H9 (cell line): Measurements from ENCODE around the gene FTO. TPM values are rescaled to one million over a fixed set of nuclear protein-coding genes. Genes with fewer than 3 reads are reported as not detected.

ENCODE experiments used
- DNase-seq: peaks from one replicate; pipeline ENCODE4 v3.0.0-alpha.2; 2017
- H2AFZ ChIP-seq: one replicate; pipeline ENCODE4 v1.6.1; 2013; ENCODE audit warnings: mild to moderate bottlenecking, low read length, control low read depth, moderate library complexity
- H2AK5ac ChIP-seq: 2 replicates; pipeline ENCODE4 v1.6.1; 2013; ENCODE audit warnings: low read length, control low read depth, mixed read lengths; ENCODE audit not compliant: insufficient read length
- H2BK120ac ChIP-seq: one replicate; pipeline ENCODE4 v1.6.1; 2013; ENCODE audit warnings: low read depth, mild to moderate bottlenecking, low read length, control low read depth, inconsistent platforms; ENCODE audit not compliant: poor library complexity, severe bottlenecking
- H2BK12ac ChIP-seq: 2 replicates; pipeline ENCODE4 v1.6.1; 2013; ENCODE audit warnings: low read length, control low read depth, mixed read lengths, low read depth; ENCODE audit not compliant: insufficient read length
- H2BK15ac ChIP-seq: 2 replicates; pipeline ENCODE4 v1.6.1; 2013; ENCODE audit warnings: low read depth, low read length, control low read depth
- H2BK20ac ChIP-seq: one replicate; pipeline ENCODE4 v1.6.1; 2013; ENCODE audit warnings: low read depth, mild to moderate bottlenecking, low read length, control low read depth, inconsistent platforms; ENCODE audit not compliant: poor library complexity, severe bottlenecking
- H2BK5ac ChIP-seq: 2 replicates; pipeline ENCODE4 v1.6.1; 2013; ENCODE audit warnings: low read length, control low read depth, mixed read lengths; ENCODE audit not compliant: insufficient read length
- H3K14ac ChIP-seq: 2 replicates; pipeline ENCODE4 v1.6.1; 2013; ENCODE audit warnings: low read length, control low read depth; ENCODE audit not compliant: insufficient read depth
- H3K18ac ChIP-seq: 2 replicates; pipeline ENCODE4 v1.6.1; 2013; ENCODE audit warnings: low read depth, mild to moderate bottlenecking, mixed read lengths, low read length, control low read depth; ENCODE audit not compliant: insufficient read length
- H3K23ac ChIP-seq: 2 replicates; pipeline ENCODE4 v1.6.1; 2013; ENCODE audit warnings: low read length, control low read depth, mixed read lengths, low read depth; ENCODE audit not compliant: insufficient read length
- H3K23me2 ChIP-seq: 2 replicates; pipeline ENCODE4 v1.6.1; 2013; ENCODE audit warnings: low read depth, mild to moderate bottlenecking, mixed read lengths, low read length, control low read depth; ENCODE audit not compliant: insufficient read length, poor library complexity, severe bottlenecking
- H3K27ac ChIP-seq: 2 replicates; pipeline ENCODE4 v1.5.1; 2013; ENCODE audit warnings: low read length, control low read depth, mixed read lengths, low read depth; ENCODE audit not compliant: insufficient read length
- H3K27me3 ChIP-seq: 2 replicates; pipeline ENCODE4 v1.6.1; 2013; ENCODE audit warnings: low read length, control low read depth, inconsistent platforms; ENCODE audit not compliant: insufficient read depth
- H3K4ac ChIP-seq: 2 replicates; pipeline ENCODE4 v1.6.1; 2013; ENCODE audit warnings: low read depth, mild to moderate bottlenecking, control low read depth, inconsistent platforms, low read length, moderate library complexity
- H3K4me1 ChIP-seq: 2 replicates; pipeline ENCODE4 v1.6.1; 2013; ENCODE audit warnings: low read length, control low read depth, inconsistent platforms; ENCODE audit not compliant: insufficient read depth
- H3K4me2 ChIP-seq: 2 replicates; pipeline ENCODE4 v1.6.1; 2013; ENCODE audit warnings: low read length, control low read depth, mixed read lengths; ENCODE audit not compliant: insufficient read length, insufficient read depth
- H3K56ac ChIP-seq: 2 replicates; pipeline ENCODE4 v1.6.1; 2013; ENCODE audit warnings: low read depth, mild to moderate bottlenecking, mixed read lengths, low read length, control low read depth; ENCODE audit not compliant: insufficient read length
- H3K79me1 ChIP-seq: 2 replicates; pipeline ENCODE4 v1.6.1; 2013; ENCODE audit warnings: low read depth, mild to moderate bottlenecking, moderate library complexity, low read length, control low read depth, inconsistent platforms; ENCODE audit not compliant: insufficient read depth, poor library complexity, severe bottlenecking
- H3K79me2 ChIP-seq: 2 replicates; pipeline ENCODE4 v1.6.1; 2013; ENCODE audit warnings: low read length, control low read depth, inconsistent platforms; ENCODE audit not compliant: insufficient read depth
- H3K9ac ChIP-seq: 2 replicates; pipeline ENCODE4 v1.6.1; 2013; ENCODE audit warnings: low read length, control low read depth, mixed read lengths; ENCODE audit not compliant: insufficient read length; ENCODE audit errors: extremely low read depth
- H3K9me3 ChIP-seq: one replicate; pipeline ENCODE4 v1.6.1; 2013; ENCODE audit warnings: low read depth, low read length, inconsistent platforms; ENCODE audit not compliant: control insufficient read depth
- H3T11ph ChIP-seq: one replicate; pipeline ENCODE4 v1.6.1; 2013; ENCODE audit warnings: mild to moderate bottlenecking, low read length, control low read depth, inconsistent platforms
- H4K20me1 ChIP-seq: one replicate; pipeline ENCODE4 v1.6.1; 2013; ENCODE audit not compliant: control insufficient read depth, insufficient read length, insufficient read depth
- H4K5ac ChIP-seq: 2 replicates; pipeline ENCODE4 v1.6.1; 2013; ENCODE audit warnings: low read depth, mild to moderate bottlenecking, mixed read lengths, low read length, control low read depth; ENCODE audit not compliant: insufficient read length
- H4K8ac ChIP-seq: replicated peaks from 2 replicates; pipeline ENCODE4 v1.6.1; 2013; ENCODE audit warnings: low read length, control low read depth, mixed read lengths, low read depth; ENCODE audit not compliant: insufficient read length
- H4K91ac ChIP-seq: 2 replicates; pipeline ENCODE4 v1.6.1; 2013; ENCODE audit warnings: low read depth, mild to moderate bottlenecking, moderate library complexity, mixed read lengths, low read length, control low read depth; ENCODE audit not compliant: insufficient read length
- H3K27ac Mint-ChIP-seq, 3 experiments: 2 replicates in 2 of 3; 3 replicates in 1 of 3; pipeline ENCODE4 v1.8.0; 2020 to 2021; ENCODE audit warnings: mixed read lengths in 3 of 3, mild to moderate bottlenecking in 1 of 3, moderate library complexity in 1 of 3
- H3K27me3 Mint-ChIP-seq: 2 replicates; pipeline ENCODE4 v1.8.0; 2021; ENCODE audit warnings: low read depth, mild to moderate bottlenecking, moderate library complexity, mixed read lengths
- H3K36me3 Mint-ChIP-seq, 3 experiments: 2 replicates in 2 of 3; 3 replicates in 1 of 3; pipeline ENCODE4 v1.8.0; 2020 to 2021; ENCODE audit warnings: low read depth in 3 of 3, mixed read lengths in 3 of 3; ENCODE audit not compliant: insufficient read depth in 1 of 3
- H3K4me1 Mint-ChIP-seq, 2 experiments: 2 replicates each; pipeline ENCODE4 v1.8.0; 2020; ENCODE audit warnings: mixed read lengths in 2 of 2
- H3K4me3 Mint-ChIP-seq, 2 experiments: 2 replicates in 1 of 2; 3 replicates in 1 of 2; pipeline ENCODE4 v1.8.0; 2020 to 2021; ENCODE audit warnings: mild to moderate bottlenecking in 2 of 2, mixed read lengths in 2 of 2, moderate library complexity in 1 of 2
- H3K9me3 Mint-ChIP-seq, 2 experiments: 2 replicates in 1 of 2; 3 replicates in 1 of 2; pipeline ENCODE4 v1.8.0; 2020; ENCODE audit warnings: mild to moderate bottlenecking in 2 of 2, mixed read lengths in 2 of 2, moderate library complexity in 1 of 2
- WGBS: extraction: QIAGEN DNeasy Blood & Tissue Kit; methylation state at CpG from one replicate; pipeline ENCODE4 v1.1.7; 2013; ENCODE audit warnings: missing lambda C conversion rate, low lambda C conversion rate, mixed read lengths; ENCODE audit not compliant: insufficient read length; ENCODE audit errors: extremely low coverage; 5-methylcytosine and 5-hydroxymethylcytosine counted together
- total RNA-seq: library from RNA; stranded (reverse); gene quantifications from 2 replicates; pipeline ENCODE4 v1.2.1, GENCODE V29; 2021
- TF ChIP-seq, protein P1 (sequence below): fragments of 200-600 bp; sonication (generic); conservative IDR thresholded peaks from 3 replicates; pipeline ENCODE4 v1.8.0; 2021; ENCODE audit warnings: antibody characterized with exemption, mild to moderate bottlenecking

The FTO gene
- total RNA-seq, 1 experiment from 2014 or later: 67.9 TPM

GRCh38 chr16:54200161-54200534 is 496.2 kb downstream of the FTO start:
- Histone ChIP-seq H3K79me2 (no peaks in the 10 kb centered on the region), H3K14ac (no peak overlapping the region)

More at GRCh38 chr16:54200161-54200534, 496.2 kb downstream of the FTO start:
- Mint-ChIP-seq H3K27me3 (peaks cover 7% of the 10 kb centered on the region), H3K27ac (no peak overlapping the region), H3K4me3 (no peak overlapping the region), H3K9me3 (no peaks in the 10 kb centered on the region; a peak in 1 of 5 replicates), H3K36me3 (no peaks in the 10 kb centered on the region; a peak in 1 of 7 replicates), H3K4me1 (peaks cover 2 to 8% of the 10 kb centered on the region in 2 experiments; a peak in 3 of 4 replicates)
- Histone ChIP-seq H3K23ac (no peak overlapping the region), H3K18ac (no peak overlapping the region), H2BK120ac (no peak overlapping the region), H3T11ph (no peak overlapping the region), H2AK5ac (no peak overlapping the region), H3K9me3 (no peaks in the 10 kb centered on the region), H2BK5ac (no peak overlapping the region), H2BK12ac (no peak overlapping the region), H3K4me2 (no peak overlapping the region), H3K23me2 (no peaks in the 10 kb centered on the region), H3K27ac (no peak overlapping the region), H3K56ac (no peak overlapping the region), H3K4ac (no peak overlapping the region), H3K79me1 (no peaks in the 10 kb centered on the region), H3K9ac (no peak overlapping the region), H4K91ac (no peak overlapping the region), H2BK15ac (no peak overlapping the region), H3K4me1 (no peaks in the 10 kb centered on the region), H2BK20ac (no peak overlapping the region), H4K20me1 (no peaks in the 10 kb centered on the region), H4K8ac (no peak overlapping the region), H4K5ac (no peak overlapping the region), H2AFZ (no peak overlapping the region), H3K27me3 (no peaks in the 10 kb centered on the region)
- no peak for DNase-seq
- no CpG with 5 or more reads among the region's 3 CpGs for WGBS
- TF ChIP-seq, protein P1, sequence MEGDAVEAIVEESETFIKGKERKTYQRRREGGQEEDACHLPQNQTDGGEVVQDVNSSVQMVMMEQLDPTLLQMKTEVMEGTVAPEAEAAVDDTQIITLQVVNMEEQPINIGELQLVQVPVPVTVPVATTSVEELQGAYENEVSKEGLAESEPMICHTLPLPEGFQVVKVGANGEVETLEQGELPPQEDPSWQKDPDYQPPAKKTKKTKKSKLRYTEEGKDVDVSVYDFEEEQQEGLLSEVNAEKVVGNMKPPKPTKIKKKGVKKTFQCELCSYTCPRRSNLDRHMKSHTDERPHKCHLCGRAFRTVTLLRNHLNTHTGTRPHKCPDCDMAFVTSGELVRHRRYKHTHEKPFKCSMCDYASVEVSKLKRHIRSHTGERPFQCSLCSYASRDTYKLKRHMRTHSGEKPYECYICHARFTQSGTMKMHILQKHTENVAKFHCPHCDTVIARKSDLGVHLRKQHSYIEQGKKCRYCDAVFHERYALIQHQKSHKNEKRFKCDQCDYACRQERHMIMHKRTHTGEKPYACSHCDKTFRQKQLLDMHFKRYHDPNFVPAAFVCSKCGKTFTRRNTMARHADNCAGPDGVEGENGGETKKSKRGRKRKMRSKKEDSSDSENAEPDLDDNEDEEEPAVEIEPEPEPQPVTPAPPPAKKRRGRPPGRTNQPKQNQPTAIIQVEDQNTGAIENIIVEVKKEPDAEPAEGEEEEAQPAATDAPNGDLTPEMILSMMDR: no peak
